IPS-11a (cell line): ENCODE results near the gene MAP3K2.

Source experiments
- H3K4me3 ChIP-seq: one replicate; pipeline ENCODE4 v1.5.1; 2013; ENCODE audit warnings: low read depth, low read length, control low read depth

MAP3K2 gene

DNA sequence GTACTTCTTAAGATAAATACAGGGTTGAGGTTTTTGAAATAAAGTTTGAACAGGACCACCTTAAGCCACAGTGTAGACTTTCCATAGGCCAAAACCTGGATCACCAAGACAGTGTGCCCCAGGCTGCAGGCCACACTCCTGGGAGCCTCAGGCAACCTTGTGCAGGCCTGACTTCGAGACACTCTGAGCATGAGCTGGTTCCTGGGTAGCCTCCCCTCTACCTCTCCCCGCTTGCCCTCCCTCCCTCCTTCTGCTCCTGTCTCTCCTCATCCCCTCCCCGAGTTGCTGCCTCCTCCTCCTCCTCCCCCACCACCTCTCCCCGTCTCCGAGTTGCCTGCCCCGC is 19.9 kb upstream of the MAP3K2 start:
- H3K4me3 ChIP-seq: peak overlapping the region; percentile 9

DNA sequence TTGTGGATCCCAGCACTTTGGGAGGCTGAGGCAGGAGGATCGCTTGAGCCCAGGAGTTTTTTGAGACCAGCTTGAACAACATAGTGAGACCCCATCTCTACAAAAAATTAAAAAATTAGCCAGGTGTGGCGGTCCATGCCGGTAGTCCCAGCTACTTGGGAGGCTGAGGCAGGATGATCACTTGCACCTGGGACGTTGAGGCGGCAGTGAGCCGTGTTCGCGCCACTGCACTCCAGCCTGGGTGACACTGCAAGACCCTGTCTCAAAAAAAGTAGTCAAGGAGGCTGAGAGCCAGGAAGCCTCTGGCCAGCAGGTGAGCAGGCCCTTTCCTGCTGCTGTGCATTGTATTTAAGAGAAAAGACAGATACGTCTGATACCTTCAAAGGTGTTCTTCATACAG is 19.3 kb upstream of the MAP3K2 start:
- no peak overlapping the region for H3K4me3 ChIP-seq

DNA sequence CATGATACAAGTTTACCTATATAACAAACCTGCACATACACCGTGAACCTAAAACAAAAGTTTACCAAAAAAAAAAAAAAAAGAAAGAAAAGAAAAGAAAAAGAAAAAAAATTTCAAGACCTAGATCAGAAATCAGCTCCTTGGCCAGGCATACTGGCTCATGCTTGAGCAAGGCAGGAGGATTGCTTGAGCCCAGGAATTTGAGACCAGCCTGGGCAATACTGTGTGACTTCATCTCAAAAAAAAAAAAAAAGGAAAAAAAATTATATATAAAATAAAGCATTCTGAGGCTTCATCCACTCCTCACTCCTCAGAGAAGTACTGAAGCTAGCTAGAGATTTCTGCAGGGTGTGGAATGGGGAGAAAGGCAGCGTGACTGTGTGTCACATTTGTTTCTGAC is 18.7 kb upstream of the MAP3K2 start:
- H3K4me3 ChIP-seq: no peak overlapping the region

DNA sequence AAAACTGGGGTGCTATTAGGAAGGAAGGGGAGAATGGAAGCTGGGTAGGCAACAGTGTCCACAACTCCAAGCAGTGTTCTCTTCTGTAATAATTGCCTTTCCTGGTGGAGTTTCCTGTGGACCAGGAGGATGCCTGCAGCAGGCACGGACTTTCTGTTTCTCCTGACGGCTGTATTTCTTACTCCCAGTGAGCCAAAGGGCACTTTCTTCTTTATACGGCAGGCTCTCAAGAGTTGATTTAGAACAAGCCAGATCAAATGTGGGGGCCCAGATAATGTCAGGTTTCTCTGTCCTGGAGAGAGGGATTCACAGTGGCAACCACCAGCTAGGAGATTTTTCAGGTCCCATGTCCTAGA is 17.5 kb upstream of the MAP3K2 start:
- no peak overlapping the region for H3K4me3 ChIP-seq

DNA sequence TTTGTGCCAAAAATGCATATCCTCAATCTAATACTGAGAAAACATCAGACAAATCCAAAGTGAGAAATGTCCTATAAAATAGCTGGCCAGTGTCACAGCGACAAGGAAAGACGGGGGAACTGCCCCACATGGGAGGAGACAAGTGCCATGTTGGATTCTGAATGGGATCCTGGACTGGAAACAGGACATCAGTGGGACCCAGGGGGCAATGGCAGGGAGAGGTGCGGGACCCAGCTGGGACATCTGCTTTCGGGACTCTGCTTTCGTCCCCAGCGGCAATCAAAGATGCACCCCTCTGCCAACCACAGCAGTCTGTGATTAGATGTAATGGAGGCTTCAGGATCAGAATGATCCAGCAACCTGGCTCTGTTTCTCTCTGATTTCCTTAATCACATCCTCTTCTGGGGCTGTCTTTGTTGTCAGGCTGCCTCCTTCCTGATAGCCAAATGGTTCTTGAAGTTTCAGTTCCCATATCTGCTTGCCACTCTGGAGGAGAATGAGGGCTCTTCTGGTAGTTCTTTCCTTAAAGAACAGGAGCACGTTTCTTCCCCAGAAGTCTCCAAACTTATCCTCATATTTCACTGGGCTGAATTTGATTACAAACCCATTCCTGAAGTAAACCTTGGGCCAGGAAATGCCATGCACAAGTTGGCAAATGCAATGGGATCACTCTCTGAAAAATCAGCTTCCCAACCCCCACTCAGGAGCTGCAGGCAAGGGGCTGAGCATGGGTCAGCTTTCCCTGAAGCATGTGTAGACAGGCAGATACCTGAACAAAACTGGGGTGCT is 16.9 kb upstream of the MAP3K2 start:
- no peak overlapping the region for H3K4me3 ChIP-seq

DNA sequence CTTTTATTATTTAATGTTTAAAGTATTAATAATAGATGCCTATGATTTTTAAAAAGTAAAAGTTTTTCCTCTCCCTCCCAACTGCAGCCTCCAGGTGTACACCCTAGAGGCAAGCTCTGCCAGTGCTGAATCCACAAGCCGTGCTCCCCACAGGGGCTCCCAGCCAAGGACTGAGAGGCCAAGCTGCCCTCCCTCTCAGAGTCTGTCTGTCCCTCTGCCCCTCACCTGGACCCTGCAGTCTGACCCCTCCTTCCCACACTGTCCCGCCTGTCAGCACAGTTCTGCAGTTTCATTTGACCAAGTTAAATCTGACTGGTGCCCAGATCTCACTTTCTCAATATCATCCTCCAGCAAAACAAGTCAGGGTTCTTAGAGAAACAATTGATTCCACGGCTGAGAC is 15.7 kb upstream of the MAP3K2 start:
- H3K4me3 ChIP-seq: no peak overlapping the region

DNA sequence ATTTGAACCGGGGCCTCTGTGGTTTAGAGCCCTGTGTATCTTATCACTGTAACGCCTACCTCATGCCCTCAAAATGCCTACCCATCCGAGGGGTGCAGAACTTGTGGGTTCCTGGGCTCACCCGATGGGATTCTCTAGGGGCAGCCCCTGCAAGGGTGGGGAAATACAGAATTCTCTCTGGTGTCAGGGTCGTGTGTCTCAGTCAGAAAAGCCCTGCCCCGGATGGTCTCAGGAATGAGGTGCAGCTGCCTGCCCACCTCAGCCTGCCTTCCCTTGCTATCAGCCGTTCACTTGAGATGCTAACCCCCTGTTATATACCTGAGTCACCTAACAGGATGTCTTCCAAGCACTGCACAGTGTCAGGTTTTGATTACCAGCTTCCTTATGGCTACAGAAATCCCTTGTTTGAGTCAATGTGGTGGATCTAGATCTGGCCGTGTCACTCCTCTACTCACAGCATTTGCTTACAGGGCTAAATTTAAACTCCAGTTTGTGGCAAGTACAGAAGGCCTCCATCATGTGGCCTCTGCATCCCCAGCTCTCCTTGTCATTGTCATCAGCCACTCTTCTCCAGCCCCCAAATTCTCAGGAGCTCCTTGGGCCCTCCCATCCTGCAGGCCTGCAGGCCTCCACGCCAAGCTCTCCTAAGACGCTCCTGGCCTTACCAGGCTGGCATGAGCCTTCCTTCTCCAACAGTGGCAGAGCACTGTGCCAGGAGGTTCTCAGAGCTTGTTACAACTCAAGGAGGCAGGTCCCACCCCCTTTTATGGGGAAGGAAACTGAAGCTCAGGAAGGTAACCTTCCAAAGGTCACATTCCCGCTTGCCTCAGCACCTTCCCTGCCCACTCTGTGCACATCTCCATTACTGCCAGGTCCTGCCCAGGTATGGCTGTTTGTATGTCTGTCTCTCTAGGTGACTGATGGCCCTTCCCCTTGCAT is 14.3 kb upstream of the MAP3K2 start:
- H3K4me3 ChIP-seq: no peak overlapping the region

DNA sequence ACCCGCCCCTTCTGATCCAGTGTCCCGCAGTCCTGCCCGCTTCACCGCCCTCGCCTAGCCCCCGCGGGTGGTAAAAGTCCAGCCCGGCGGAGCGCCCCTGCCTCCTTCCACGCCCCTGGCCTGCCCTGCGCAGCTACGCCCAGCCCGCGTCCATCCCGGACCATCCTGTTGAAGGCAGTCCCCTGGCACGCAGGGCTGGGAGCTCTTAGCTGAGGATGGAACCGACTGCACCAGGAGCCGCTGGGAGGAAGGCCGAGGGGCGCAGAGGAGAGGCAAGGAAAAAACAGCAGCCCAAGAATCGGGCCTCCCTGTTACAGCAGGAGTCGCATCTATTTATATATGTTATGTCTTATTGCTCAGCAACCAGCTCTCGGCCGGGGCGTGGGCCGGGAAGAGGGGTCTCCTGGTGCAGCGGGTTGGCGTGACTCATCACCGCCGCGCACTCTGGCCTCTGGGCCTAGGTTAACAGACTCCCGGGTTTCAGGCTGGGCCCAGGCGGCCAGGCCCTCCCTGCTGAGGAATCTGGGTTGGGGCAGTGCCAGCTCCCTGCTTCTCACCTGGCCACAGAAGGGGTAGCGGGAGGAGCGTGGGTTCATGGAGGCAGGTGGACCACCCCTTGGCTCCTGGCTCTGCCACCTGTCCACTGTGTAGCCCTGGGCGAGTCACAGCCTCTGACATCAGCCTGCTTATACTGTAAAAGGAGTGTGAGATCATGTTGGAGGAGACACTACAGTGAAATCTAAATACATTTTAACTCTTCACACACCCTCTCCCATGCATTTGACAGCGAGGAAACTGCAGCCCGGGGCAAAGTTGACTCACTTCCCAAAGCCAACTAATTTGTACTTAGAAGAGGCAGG is 13.4 kb upstream of the MAP3K2 start:
- H3K4me3 ChIP-seq: no peak overlapping the region

DNA sequence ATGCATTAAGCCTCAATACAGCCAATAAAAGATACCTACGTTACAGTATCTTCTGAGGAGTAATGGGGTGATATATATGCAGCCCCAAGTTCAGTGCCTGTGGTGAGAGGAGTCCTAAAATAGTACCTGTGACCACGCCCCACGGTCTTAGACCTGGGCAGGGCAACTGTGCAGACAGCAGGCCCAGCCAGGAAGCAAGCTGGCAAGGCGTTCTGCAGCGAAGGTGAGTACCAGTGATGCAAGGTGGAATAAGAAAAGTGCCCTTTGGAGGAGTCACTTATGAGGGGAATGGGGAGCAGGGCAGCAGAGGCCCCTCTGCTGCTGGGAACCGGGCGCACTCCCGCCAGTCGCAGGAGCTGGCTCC is 12.7 kb upstream of the MAP3K2 start:
- H3K4me3 ChIP-seq: no peak overlapping the region

DNA sequence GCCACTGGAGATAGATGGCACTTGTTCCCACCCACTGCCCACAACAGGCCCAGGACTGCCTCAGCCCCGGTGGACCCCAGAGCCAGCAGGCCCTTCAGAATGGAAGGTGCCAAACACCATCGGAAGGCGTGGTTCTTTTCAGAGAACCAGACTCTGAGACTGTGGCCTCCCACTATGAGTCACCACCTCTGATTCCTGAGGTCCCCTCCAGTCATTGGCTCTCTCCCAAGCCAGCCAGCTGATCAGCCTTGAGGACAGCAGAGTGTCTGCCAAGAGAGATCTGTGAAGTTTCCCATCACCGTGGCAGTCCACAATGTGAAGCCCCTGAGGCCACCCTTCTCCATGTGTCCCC is 10.4 kb upstream of the MAP3K2 start:
- H3K4me3 ChIP-seq: no peak overlapping the region

DNA sequence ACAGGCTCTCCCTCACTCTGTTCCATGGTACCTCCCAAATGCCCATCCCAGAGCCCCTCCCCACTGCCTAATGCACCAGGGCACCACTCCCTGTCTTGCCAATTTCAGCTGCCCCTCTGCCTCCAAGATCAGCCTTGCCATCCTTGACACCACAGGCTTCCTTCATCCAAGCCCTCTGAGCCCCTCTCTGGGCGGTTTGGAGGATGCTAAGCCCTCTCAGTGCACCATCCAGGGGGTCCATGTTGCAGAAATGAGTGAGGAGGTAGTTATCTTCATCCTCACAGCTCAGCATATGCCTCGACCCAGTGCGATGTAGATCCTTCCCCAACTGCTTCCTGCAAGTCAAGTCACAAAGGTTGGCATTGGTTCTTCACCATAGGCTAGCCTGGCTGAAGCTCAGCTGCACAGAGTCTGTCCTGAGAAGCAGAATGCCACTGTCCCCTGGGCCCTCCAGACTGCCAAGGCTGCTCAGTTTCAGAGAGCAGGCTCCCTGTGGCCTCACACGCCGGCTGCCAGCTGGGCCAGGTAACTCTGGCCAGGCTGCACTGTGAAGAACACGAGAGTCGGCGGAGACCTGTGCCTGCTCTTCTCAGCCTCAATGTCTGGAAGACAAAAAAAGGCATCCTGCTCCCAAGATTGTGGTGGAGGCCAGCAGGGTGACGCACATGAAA is 9.9 kb upstream of the MAP3K2 start:
- H3K4me3 ChIP-seq: no peak overlapping the region

DNA sequence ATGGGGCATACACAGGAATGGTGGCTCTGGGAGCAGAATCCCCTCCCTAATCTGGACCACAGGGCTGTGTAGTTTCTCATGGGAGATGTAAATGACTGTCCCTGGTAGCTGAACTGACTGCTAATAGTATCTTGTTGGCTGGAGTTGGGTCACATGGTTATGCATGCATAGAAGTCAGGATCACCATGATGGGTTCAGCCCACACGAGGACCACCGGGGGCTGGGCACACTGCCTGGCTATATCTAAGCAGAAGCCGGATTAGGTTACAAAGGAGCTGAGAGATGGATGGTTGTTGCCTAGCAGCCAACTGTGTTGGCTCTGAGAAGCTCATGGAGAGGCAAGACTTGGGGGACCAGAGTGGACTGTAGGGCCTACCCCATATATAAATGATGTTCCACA is 6.7 kb upstream of the MAP3K2 start:
- no peak overlapping the region for H3K4me3 ChIP-seq

DNA sequence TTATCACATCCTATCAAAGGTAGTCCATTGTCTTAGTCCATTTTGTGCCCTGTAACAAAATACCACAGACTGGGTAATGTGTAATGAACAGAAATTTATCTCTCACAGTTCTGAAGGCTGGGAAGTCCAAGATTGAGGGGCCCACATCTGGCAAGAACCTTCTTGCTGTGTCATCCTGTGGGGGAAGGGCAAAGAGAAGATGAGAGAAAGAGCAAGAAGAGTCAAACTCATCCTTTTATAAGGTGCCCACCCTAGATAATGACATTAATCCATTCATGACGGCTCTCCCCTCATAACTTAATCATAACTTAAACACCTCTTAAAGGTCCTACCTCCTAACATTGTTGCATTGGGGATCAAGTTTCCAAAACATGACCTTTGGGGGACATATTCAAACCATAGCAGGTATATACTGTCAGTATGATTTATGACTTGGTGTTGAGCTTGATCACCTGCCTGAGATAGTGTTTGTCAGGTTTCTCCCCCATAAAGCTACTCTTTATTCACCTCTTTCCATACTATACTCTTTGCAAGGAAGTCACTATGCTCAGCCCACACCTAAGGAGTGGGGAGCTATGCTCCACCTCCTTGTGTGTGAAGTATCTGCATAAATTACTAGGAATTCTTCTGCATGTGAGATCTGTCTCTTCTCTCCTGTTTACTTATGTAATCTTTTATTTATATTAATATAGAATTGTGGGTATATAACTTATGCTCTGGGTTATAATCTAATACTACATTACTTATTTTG is 5.2 kb upstream of the MAP3K2 start:
- no peak overlapping the region for H3K4me3 ChIP-seq

DNA sequence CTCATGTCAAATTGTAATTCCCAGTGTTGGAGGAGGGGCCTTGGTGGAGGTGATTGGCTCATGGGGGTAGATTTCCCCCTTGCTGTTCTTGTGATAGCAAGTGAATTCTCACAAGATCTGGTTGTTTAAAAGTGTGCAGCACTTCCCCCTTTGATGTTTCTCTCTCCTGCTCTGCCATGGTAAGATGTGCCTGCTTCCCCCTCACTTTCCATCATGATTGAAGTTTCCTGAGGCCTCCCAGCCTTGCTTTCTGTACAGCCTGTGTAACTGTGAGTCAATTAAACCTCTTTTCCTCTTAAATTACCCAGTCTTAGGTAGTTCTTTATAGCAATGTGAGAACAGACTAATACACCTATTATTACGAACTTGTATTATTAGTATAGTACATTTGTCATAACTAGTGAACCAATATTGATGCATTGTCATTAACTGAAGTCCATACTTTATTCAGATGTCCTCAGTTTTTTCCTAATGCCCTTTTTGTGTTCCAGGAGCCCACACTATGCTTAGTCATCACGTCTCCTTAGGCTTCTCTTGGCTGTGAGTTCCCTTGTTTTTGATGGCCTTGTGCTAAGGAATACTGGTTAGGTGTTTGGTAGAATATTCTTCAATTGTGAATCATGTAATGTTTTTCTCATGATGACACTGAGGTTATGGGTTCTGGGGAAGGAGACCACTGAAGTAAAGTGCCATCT is 4.5 kb upstream of the MAP3K2 start:
- H3K4me3 ChIP-seq: no peak overlapping the region

DNA sequence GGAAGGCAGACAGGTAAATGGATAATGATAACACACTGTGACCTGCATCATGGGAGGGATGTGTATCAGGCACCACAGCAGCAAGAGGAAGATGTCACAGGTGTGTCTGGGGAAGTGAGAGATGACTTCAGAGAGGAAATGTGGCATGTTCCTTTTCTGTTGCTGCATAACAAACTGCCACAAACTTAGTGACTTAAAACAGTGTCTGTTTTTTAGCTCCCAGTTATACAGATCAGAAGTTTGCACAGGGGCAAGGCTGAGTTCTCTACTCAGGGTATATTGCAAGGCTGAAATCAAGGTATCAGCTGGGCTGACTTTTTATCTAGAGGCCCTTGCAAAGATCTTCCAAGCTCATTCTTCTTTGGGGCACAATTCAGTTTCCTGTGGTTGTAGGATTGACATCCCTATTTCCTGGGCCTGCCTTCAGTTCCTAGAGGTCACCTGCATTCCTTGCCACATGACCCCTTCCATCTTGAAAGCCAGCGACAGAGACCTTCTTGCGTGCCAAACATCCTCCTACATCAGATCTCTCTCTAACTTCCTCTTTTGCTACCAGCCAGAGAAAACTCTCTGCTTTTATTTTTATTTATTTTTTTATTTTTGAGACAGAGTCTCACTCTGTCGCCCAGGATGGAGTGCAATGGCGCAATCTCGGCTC is 2.1 kb upstream of the MAP3K2 start:
- no peak overlapping the region for H3K4me3 ChIP-seq

DNA sequence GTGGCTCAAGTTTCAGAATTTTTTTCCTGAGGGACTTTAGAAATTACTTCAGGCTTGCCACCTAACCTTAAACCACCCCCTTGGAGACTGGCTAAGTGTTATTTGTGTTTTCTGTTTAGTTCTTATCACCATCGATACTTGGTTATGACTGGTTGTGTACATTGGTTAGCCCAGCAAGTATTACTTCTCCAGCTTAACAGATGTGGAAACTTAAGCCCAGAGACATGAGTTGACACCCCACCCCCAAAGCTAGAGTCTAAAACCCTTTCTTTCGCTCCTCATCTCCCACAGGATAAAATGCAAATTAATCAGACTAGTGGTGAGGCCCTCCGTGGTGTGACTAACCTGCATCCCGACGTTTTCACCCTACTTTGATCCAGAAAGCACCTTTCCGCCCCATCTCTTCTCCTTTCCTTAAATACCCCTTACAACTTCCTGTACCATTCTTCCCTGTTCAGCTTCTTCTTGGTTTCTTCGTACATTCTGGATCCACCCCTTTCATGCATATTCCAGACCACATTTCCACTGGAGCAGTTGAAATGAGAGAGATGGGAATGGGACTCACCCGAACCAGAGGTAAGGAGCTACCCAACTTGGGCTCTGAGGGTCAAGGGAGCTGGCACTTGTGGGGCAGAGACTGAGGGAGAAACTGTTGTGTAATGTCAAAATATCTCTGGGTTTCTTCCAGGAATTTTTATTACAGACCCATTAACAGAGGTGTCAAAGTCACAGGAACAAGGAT is 819 bp upstream of the MAP3K2 start:
- peak overlapping the region; percentile 39 for H3K4me3 ChIP-seq

DNA sequence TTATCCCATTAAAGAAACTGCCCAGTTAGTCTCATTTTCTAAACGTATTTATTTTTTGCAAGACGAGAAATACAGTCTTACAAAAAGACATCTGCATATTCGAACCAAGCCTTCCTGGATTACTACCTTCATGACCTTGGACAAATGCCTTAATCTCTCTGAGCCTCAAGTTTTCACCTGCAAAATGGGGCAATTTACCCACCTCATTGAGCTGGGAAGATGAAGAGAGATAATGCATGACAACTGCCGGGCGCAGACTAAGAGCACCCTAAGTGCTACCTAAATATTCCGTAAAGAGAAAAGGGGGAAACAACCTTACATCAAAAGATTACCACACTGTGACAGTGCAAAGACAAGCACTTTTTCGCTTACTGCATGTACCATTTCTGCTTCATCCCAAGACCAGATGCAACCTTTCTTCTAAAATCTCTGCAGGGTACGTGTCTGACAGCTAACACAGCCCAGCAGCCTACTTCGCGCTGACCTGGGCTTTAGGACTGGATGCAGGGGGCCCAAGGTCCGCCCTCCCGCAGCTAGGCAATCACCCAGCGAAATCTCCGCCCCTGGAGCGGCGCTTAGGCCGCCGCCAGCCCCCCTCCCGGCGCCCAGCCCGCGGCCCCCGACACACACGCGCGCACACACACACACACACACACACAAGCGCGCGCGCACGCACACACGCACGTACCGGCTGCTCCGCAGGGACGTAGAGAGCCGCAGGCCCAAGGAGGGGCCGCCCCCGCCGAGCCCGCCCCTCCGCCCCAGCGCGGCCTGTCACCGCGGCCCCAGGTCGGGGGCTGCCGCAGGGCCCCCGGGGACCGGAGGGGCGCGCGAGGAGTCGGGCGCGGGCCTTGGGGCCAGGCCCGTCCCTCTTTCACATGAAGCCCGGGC is 766 bp downstream of the MAP3K2 start:
- H3K4me3 ChIP-seq: peak overlapping the region; percentile 77

DNA sequence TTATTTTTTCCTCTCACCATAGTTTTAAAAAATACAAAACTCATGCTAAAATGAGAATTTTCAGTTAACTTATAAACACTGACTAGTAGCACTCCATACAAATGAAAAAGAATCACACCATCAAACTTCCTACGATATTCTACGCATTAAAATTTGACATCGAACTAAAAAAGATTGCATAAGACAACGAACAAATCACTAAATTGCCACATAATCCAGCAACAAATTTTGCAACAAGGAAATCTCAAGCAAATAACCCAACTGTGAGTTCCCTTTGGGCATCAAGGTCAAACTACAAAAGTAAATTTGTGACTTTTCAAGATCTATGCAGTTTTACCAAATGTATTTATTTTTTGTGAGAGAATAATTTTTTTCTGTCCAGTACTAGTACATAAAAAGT is 1.5 kb downstream of the MAP3K2 start:
- H3K4me3 ChIP-seq: peak overlapping the region; percentile 14
